Renal cortical epithelial cell (primary cell): Measurements from ENCODE around the gene PSMB5. TPM values are rescaled to one million over a fixed set of nuclear protein-coding genes. Genes with fewer than 3 reads are reported as not detected.

Experiments used
- DNase-seq: peaks from one replicate; pipeline ENCODE4 v3.0.0-alpha.2; 2011; ENCODE audit warnings: low read depth
- total RNA-seq: library from RNA; depleted of rRNA; stranded (reverse); fragments of >200 nt; gene quantifications from 2 replicates; pipeline ENCODE4 v1.2.3, GENCODE V29; 2014

PSMB5 gene
- total RNA-seq, 1 donor from 2014 or later: 167 TPM

- DNase-seq: no peak
Observed at GRCh38 chr14:23043754-23044153, 9.1 kb upstream of the PSMB5 start.

GRCh38 chr14:23043145-23043544, 8.4 kb upstream of the PSMB5 start:
- no peak for DNase-seq

- no peak for DNase-seq
Observed at GRCh38 chr14:23042162-23042965, 7.7 kb upstream of the PSMB5 start, which contains the start of gene PSMB11. TSS of gene PSMB11 (plus strand) at chr14:23042212. CDS start at chr14:23042226, 14 bp downstream.

- no peak for DNase-seq
Observed at GRCh38 chr14:23041729-23042128, 7.0 kb upstream of the PSMB5 start.

- no peak for DNase-seq
Observed at GRCh38 chr14:23040100-23040499, 5.4 kb upstream of the PSMB5 start.

GRCh38 chr14:23035303-23036144, 824 bp upstream of the PSMB5 start:
- DNase-seq: no peak

GRCh38 chr14:23033801-23034497, 751 bp downstream of the PSMB5 start:
- DNase-seq: no peak

- no peak for DNase-seq
Observed at GRCh38 chr14:23033251-23033727, 1.4 kb downstream of the PSMB5 start.

GRCh38 chr14:23030936-23031335, 3.8 kb downstream of the PSMB5 start:
- DNase-seq: no peak

GRCh38 chr14:23028799-23029198, 5.9 kb downstream of the PSMB5 start:
- no peak for DNase-seq

- DNase-seq: no peak
Observed at GRCh38 chr14:23025151-23025814, 9.4 kb downstream of the PSMB5 start.

- no peak for DNase-seq
Observed at GRCh38 chr14:23024612-23025075, 10.1 kb downstream of the PSMB5 start.

- DNase-seq: no peak
Observed at GRCh38 chr14:23023795-23024152, 10.9 kb downstream of the PSMB5 start.

GRCh38 chr14:23023022-23023794, 11.5 kb downstream of the PSMB5 start:
- no peak for DNase-seq

GRCh38 chr14:23021889-23022442, 12.7 kb downstream of the PSMB5 start:
- DNase-seq: no peak

- no peak for DNase-seq
Observed at GRCh38 chr14:23021434-23021833, 13.3 kb downstream of the PSMB5 start.

GRCh38 chr14:23020143-23021128, 14.3 kb downstream of the PSMB5 start:
- no peak for DNase-seq

GRCh38 chr14:23018107-23018506, 16.6 kb downstream of the PSMB5 start:
- no peak for DNase-seq

- no peak for DNase-seq
Observed at GRCh38 chr14:23017091-23017490, 17.6 kb downstream of the PSMB5 start.
